ENCODE measurements around the gene MAN2A1. TPM values are rescaled to one million over a fixed set of nuclear protein-coding genes. Genes with fewer than 3 reads are reported as not detected.

MAN2A1 gene
- total RNA-seq, 1 experiment from 2014 or later, result 35.4 TPM

GRCh38 chr5:109900911-109901627 is 211.3 kb downstream of the MAN2A1 start:
- Histone ChIP-seq H2AFZ (ENCODE audit: low read depth, low read length, poor library complexity, severe bottlenecking) (no peak overlapping the region), H3K9me3 (ENCODE audit: control insufficient read depth in 1 of 2, insufficient read depth in 1 of 2, low read depth in 1 of 2, low read length in 2 of 2) (no peaks in the 10 kb centered on the region), H3K4me3 (replicated peaks in 1 of 2; ENCODE audit: low read depth in 1 of 2, low read length in 2 of 2) (no peak overlapping the region), H3K4me1 (ENCODE audit: control insufficient read depth in 1 of 2, insufficient read depth in 2 of 2, low read length in 2 of 2) (no peaks in the 10 kb centered on the region), H3K27ac (ENCODE audit: low read depth, low read length) (no peak overlapping the region), H3K36me3 (ENCODE audit: control insufficient read depth in 1 of 2, insufficient read depth in 2 of 2, low read length in 2 of 2) (no peaks in the 10 kb centered on the region), H3K4me2 (ENCODE audit: low read length) (no peak overlapping the region), H3K9me2 (ENCODE audit: insufficient read depth) (no peaks in the 10 kb centered on the region), H3K9ac (ENCODE audit: low read length) (no peak overlapping the region), H4K20me1 (ENCODE audit: insufficient read depth) (no peaks in the 10 kb centered on the region), H3K27me3 (ENCODE audit: insufficient read depth, low read length) (no peaks in the 10 kb centered on the region), H3K79me2 (ENCODE audit: insufficient read depth, low read length) (no peaks in the 10 kb centered on the region)
- BruUV-seq (replicated peaks), result no TSS peak
- ChIA-PET POLR2A (no interaction called here), RAD21 (ENCODE audit: low non-redundant PET in 1 of 2, low total read pairs in 2 of 2, uncharacterized antibody in 2 of 2, unreplicated experiment in 2 of 2) (no interaction called here), CTCF (no interaction called here)
- intact Hi-C loops (cut with micrococcal nuclease), result no loop called here
- no peak for DNase-seq (ENCODE audit: low read depth, low spot score)
- TF ChIP-seq YY1 (IDR thresholded peaks at IDR 0.05; ENCODE audit: extremely low read depth, insufficient replicate concordance, low read depth, low read length), result no peak
- no peak for TF ChIP-seq JUND (IDR thresholded peaks at IDR 0.05)
- no peak for TF ChIP-seq CBX3 (IDR thresholded peaks at IDR 0.05; ENCODE audit: low read depth)
- TF ChIP-seq ZFX (IDR thresholded peaks at IDR 0.05), result no peak
- no peak for ATAC-seq

- Histone ChIP-seq H4K20me1 (ENCODE audit: insufficient read depth) (no peaks in the 10 kb centered on the region), H3K4me3 (replicated peaks in 1 of 2; ENCODE audit: low read depth in 1 of 2, low read length in 2 of 2) (no peak overlapping the region), H3K4me1 (ENCODE audit: control insufficient read depth in 1 of 2, insufficient read depth in 2 of 2, low read length in 2 of 2) (no peaks in the 10 kb centered on the region), H3K79me2 (ENCODE audit: insufficient read depth, low read length) (no peaks in the 10 kb centered on the region), H2AFZ (ENCODE audit: low read depth, low read length, poor library complexity, severe bottlenecking) (no peak overlapping the region), H3K27ac (ENCODE audit: low read depth, low read length) (no peak overlapping the region), H3K4me2 (ENCODE audit: low read length) (no peak overlapping the region), H3K9ac (ENCODE audit: low read length) (no peak overlapping the region), H3K36me3 (ENCODE audit: control insufficient read depth in 1 of 2, insufficient read depth in 2 of 2, low read length in 2 of 2) (no peaks in the 10 kb centered on the region), H3K27me3 (ENCODE audit: insufficient read depth, low read length) (no peaks in the 10 kb centered on the region), H3K9me2 (ENCODE audit: insufficient read depth) (no peaks in the 10 kb centered on the region), H3K9me3 (ENCODE audit: control insufficient read depth in 1 of 2, insufficient read depth in 1 of 2, low read depth in 1 of 2, low read length in 2 of 2) (no peaks in the 10 kb centered on the region)
- no peak for TF ChIP-seq ZFX (IDR thresholded peaks at IDR 0.05)
- no peak for TF ChIP-seq EGR1 (IDR thresholded peaks at IDR 0.05; ENCODE audit: low read depth)
- no peak for TF ChIP-seq CEBPB (IDR thresholded peaks at IDR 0.05; ENCODE audit: low read depth)
- intact Hi-C loops (cut with micrococcal nuclease), result no loop called here
- DNase-seq (ENCODE audit: low read depth, low spot score), result no peak
- no TSS peak for BruUV-seq (replicated peaks)
- POLR2A ChIA-PET, result no interaction called here
- CTCF ChIA-PET, result no interaction called here
- RAD21 ChIA-PET (ENCODE audit: low non-redundant PET in 1 of 2, low total read pairs in 2 of 2, uncharacterized antibody in 2 of 2, unreplicated experiment in 2 of 2), result no interaction called here
- no peak for ATAC-seq
Measured at GRCh38 chr5:109901628-109901981, 211.9 kb downstream of the MAN2A1 start.

All from HCT116 (cell line).